Cardiac muscle cell (in vitro differentiated cells and primary cell): Measurements from ENCODE around the gene FLVCR1. TPM values are rescaled to one million over a fixed set of nuclear protein-coding genes. Genes with fewer than 3 reads are reported as not detected.
A peak's percentile ranks its signal among the peaks of the same experiment; 100 is the strongest.

Experiments
- DNase-seq, 2 donors: peaks; one replicate each; pipeline versions ENCODE4 v3.0.0 to v3.0.0-alpha.2; 2010 to 2017; ENCODE audit warnings: low read depth in 1 of 2, low spot score in 1 of 2
- H3K27ac ChIP-seq: fragments of 200-600 bp; sonication (generic); 2 replicates; pipeline ENCODE4 v1.5.1; 2016
- H3K27me3 ChIP-seq: fragments of 200-600 bp; sonication (generic); 2 replicates; pipeline ENCODE4 v1.6.0; 2016; ENCODE audit warnings: control low read depth
- H3K36me3 ChIP-seq: fragments of 200-600 bp; sonication (generic); 2 replicates; pipeline ENCODE4 v1.5.1; 2016; ENCODE audit warnings: control low read depth
- H3K4me1 ChIP-seq: fragments of 200-600 bp; sonication (generic); 2 replicates; pipeline ENCODE4 v1.8.1; 2017; ENCODE audit warnings: low read depth, mild to moderate bottlenecking, mixed run types
- H3K4me3 ChIP-seq: fragments of 200-600 bp; sonication (generic); 2 replicates; pipeline ENCODE4 v1.5.1; 2016; ENCODE audit warnings: mild to moderate bottlenecking
- H3K9me3 ChIP-seq: fragments of 200-600 bp; sonication (generic); 2 replicates; pipeline ENCODE4 v1.5.1; 2017; ENCODE audit warnings: low read depth, mild to moderate bottlenecking, control low read depth
- CTCF ChIP-seq: IDR thresholded peaks from 2 replicates; pipeline ENCODE4 v1.5.1; 2012; ENCODE audit warnings: low read depth, mild to moderate bottlenecking, low read length
- polyA plus RNA-seq: library from polyadenylated mRNA; unstranded; fragments of >200 nt; fragmentation: Nextera tagmentation; extraction: Ambion mirVana; gene quantifications from 2 replicates; pipeline ENCODE4 v1.2.1, GENCODE V29; 2016
- total RNA-seq: library from RNA; depleted of rRNA; stranded (reverse); fragments of >200 nt; gene quantifications from 2 replicates; pipeline ENCODE4 v1.2.3, GENCODE V29; 2016

FLVCR1 gene
- total RNA-seq (9.8 and 11.7 TPM in 2 replicates), polyA plus RNA-seq (7.8 and 13.6 TPM in 2 replicates)

GRCh38 chr1:212857992-212858460 lies at the start of gene FLVCR1:
Gene FLVCR1, plus strand, starts transcription at chr1:212858275. Its CDS starts 178 bp downstream, at chr1:212858453.
- H3K4me3 ChIP-seq, result peak within 1 kb of the TSS; percentile 50
- TF ChIP-seq CTCF, result no peak
- H3K36me3 ChIP-seq, result no peaks in the 10 kb centered on the region
- no peaks in the 10 kb centered on the region for H3K9me3 ChIP-seq
- peaks cover 18% of the 10 kb centered on the region for H3K4me1 ChIP-seq
- peak within 1 kb of the TSS; percentile 87 for H3K27ac ChIP-seq
- peak; percentile 96 to 98 for DNase-seq
- no peaks in the 10 kb centered on the region for H3K27me3 ChIP-seq

- Histone ChIP-seq H3K36me3 (no peaks in the 10 kb centered on the region), H3K27me3 (no peaks in the 10 kb centered on the region), H3K27ac (peak overlapping the region; percentile 54), H3K4me1 (peaks cover 8% of the 10 kb centered on the region), H3K9me3 (no peaks in the 10 kb centered on the region), H3K4me3 (no peak overlapping the region)
- DNase-seq, result peak; percentile 21 to 38
- no peak for TF ChIP-seq CTCF
Measured at GRCh38 chr1:212814537-212815334, 43.3 kb upstream of the FLVCR1 start.

GRCh38 chr1:212816567-212817278 lies 41.4 kb upstream of the FLVCR1 start:
- Histone ChIP-seq H3K9me3 (no peaks in the 10 kb centered on the region), H3K4me1 (peaks cover 8% of the 10 kb centered on the region), H3K27me3 (no peaks in the 10 kb centered on the region), H3K27ac (no peak overlapping the region), H3K36me3 (no peaks in the 10 kb centered on the region), H3K4me3 (no peak overlapping the region)
- DNase-seq, result no peak
- no peak for TF ChIP-seq CTCF

GRCh38 chr1:212819726-212820125 lies 38.3 kb upstream of the FLVCR1 start:
- Histone ChIP-seq H3K36me3 (no peaks in the 10 kb centered on the region), H3K4me3 (no peak overlapping the region), H3K4me1 (peaks cover 5% of the 10 kb centered on the region), H3K27me3 (no peaks in the 10 kb centered on the region), H3K9me3 (no peaks in the 10 kb centered on the region), H3K27ac (no peak overlapping the region)
- DNase-seq, result peak in 1 of 2 donors; percentile 40
- TF ChIP-seq CTCF, result no peak

- Histone ChIP-seq H3K27ac (no peak overlapping the region), H3K27me3 (no peaks in the 10 kb centered on the region), H3K4me3 (no peak overlapping the region), H3K4me1 (no peaks in the 10 kb centered on the region), H3K9me3 (peaks cover 4% of the 10 kb centered on the region), H3K36me3 (no peaks in the 10 kb centered on the region)
- no peak for DNase-seq
- TF ChIP-seq CTCF, result no peak
Measured at GRCh38 chr1:212820969-212821368, 37.1 kb upstream of the FLVCR1 start.
